Measurements from ENCODE around the gene PIAS4.

Gene PIAS4

DNA sequence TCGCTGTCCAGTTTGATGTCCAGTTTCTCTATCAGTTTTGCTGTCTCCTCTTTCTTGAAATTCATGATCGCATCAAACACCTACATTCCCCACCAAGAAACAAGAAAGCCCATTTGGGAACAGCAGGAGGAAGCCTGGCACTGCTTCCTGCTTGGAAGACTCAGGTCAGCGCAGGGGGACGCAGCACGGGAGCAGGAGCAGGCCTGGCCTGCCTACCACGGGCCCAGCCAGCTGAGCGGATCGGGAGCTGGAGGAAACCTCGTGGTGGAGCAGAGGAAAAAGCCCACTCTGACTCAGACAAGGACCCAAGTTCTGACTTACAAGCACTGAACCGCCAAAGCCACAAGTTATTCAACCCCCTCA, 26.2 kb upstream of the PIAS4 start:
- CTCF ChIA-PET: no interaction called here
- TF ChIP-seq, protein P1, sequence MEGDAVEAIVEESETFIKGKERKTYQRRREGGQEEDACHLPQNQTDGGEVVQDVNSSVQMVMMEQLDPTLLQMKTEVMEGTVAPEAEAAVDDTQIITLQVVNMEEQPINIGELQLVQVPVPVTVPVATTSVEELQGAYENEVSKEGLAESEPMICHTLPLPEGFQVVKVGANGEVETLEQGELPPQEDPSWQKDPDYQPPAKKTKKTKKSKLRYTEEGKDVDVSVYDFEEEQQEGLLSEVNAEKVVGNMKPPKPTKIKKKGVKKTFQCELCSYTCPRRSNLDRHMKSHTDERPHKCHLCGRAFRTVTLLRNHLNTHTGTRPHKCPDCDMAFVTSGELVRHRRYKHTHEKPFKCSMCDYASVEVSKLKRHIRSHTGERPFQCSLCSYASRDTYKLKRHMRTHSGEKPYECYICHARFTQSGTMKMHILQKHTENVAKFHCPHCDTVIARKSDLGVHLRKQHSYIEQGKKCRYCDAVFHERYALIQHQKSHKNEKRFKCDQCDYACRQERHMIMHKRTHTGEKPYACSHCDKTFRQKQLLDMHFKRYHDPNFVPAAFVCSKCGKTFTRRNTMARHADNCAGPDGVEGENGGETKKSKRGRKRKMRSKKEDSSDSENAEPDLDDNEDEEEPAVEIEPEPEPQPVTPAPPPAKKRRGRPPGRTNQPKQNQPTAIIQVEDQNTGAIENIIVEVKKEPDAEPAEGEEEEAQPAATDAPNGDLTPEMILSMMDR (IDR thresholded peaks at IDR 0.05; ENCODE audit: control extremely low read depth, extremely low read depth, low read depth, missing control alignments): no peak
- no peak for DNase-seq (ENCODE audit: extremely low spot score)
- POLR2A ChIA-PET: interaction anchor here (2.5 to 3.4 kb wide), 2 partner anchors 9 to 13 kb away, joined by 10 to 29 read pairs; partner anchors contain the start of gene DAPK3

DNA sequence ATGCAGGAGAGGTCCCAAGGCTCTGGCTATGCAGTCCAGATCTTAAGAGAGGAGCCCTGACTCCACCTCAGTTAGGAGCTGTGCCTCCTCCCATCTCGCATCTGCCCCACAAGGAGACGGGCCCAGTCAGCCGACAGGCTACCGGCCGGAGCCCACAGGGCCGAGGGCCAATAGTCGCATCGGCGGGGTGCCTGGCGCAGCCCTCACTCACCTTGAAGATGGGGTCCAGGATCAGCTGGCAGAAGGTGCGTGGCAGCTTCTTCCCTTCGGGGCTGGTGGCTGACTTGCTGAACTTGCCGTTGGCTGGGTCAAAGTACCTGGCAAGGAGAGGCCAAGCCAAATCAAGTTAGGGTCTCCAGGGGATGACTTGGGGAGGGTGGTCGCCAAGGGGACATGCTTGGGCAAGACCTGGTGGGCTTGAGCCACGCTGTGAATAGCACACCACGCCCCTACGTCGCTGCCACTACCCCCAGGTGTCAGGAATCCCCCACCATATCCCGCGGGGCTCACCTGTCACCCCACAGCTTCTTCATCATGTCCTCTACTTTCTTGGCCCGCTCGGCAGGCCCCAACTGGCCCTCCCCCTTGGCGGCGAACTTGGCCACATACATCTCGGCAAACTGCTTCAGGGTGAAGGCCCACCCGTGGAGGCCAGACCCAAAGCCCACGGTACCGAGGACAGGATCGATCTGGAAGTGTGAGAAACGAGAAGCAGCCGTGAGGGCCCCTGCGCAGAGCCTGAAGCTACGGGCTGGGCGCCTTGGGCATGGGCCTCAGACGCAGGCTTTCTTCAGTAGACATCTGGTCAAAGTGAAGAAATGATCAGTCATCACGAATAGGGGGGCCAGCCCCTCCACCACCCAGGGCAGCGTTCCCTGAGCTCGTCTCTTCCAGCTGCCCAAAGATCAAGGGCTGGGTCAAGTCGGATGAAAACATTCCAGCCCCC, 25.5 kb upstream of the PIAS4 start:
- TF ChIP-seq, protein P1 (IDR thresholded peaks at IDR 0.05; ENCODE audit: control extremely low read depth, extremely low read depth, low read depth, missing control alignments): no peak
- ChIA-PET POLR2A (interaction anchor here (0.5 to 3.4 kb wide), 6 partner anchors 10 to 361 kb away, joined by 4 to 29 read pairs (median 8); partner anchors contain the start of genes DAPK3 and MPND), CTCF (no interaction called here)
- DNase-seq (ENCODE audit: extremely low spot score): no peak

DNA sequence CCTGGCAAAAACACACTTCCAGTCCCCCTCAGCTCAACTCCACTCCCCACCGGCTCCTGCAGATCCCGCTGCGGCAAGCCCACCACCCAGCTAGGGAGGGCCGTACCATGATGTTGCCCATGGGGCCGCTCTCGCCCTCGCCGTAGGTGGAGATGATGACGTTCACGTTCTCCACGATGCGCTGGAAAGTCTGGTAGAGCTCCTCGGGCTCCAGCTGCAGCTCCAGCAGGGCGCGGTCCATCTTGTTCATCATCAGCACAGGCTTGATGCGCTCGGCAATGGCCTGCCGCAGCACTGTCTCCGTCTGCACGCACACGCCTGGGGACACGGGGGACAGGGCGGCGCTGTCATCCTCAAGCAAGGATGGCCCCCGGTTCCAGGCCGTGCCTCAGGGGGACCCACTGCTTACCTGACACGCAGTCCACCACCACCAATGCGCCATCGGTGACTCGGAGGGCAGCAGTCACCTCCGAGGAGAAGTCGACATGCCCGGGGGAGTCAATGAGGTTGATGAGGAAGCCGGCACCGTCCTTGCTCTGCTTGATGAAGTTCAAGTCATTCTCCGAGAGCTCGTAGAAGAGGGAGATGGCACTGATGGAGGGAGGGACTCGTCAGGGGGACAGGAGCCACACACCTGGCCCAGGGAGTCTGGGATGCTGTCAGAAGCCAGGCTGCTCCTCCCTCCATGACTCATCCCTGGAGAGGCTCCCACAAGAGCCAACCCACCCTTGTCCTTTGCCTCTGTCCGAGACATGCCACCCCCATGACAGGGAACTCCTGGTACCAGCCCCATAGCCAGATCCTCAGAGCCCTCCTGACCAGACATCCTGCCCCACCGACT, 24.6 kb upstream of the PIAS4 start:
- no peak for DNase-seq (ENCODE audit: extremely low spot score)
- POLR2A ChIA-PET: interaction anchor here (0.5 to 2.0 kb wide), 7 partner anchors 8 to 376 kb away, joined by 3 to 13 read pairs (median 4); partner anchors contain the start of genes DAPK3, MPND and PIAS4
- CTCF ChIA-PET: interaction anchor here (1.0 kb wide), 1 partner anchor 12 kb away, joined by 3 read pairs; the partner anchor contains the start of gene DAPK3
- TF ChIP-seq, protein P1 (IDR thresholded peaks at IDR 0.05; ENCODE audit: control extremely low read depth, extremely low read depth, low read depth, missing control alignments): no peak

- no peak for DNase-seq (ENCODE audit: extremely low spot score)
- ChIA-PET POLR2A (interaction anchor here (0.5 to 2.0 kb wide), 4 partner anchors 8 to 375 kb away, joined by 3 to 13 read pairs (median 4); partner anchors contain the start of genes DAPK3 and PIAS4), CTCF (interaction anchor here (1.0 kb wide), 1 partner anchor 13 kb away, joined by 3 read pairs; the partner anchor contains the start of gene DAPK3)
- TF ChIP-seq, protein P1 (IDR thresholded peaks at IDR 0.05; ENCODE audit: control extremely low read depth, extremely low read depth, low read depth, missing control alignments): no peak
Observed at GRCh38 chr19:3983542-3983914, 24.0 kb upstream of the PIAS4 start.

DNA sequence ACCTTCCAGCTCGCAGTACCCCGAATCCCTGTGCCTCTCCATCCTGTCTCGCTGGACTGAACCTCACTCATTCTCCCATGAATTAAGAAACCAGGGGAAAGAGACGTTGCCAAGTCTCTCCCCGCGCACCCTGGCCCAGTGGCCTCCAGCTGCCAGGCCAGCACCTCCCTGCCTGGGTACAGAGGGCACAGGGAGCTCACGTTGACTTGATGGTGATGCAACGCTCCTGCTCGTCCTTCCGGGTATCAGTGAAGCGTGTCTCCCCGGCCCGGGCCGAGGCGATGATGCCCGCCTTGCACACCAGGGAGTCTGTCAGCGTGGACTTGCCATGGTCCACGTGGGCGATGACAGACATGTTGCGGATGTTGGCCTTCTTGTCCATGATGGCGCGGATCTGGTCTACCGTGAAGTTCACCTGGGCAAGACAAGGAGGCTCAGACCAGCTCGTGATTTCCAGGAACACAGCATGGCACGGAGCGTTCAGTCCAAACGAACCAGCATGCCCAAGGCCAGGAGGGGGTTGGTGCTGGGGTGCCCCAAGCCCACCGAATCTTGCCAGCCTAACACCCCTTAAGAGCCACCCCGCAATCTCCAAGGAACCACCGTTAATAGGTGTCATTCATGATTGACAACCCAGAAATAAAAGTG, 23.5 kb upstream of the PIAS4 start:
- ChIA-PET CTCF (interaction anchor here (1.0 kb wide), 1 partner anchor 13 kb away, joined by 3 read pairs; the partner anchor contains the start of gene DAPK3), POLR2A (interaction anchor here (0.8 to 2.3 kb wide), 4 partner anchors 9 to 217 kb away, joined by 3 to 13 read pairs (median 8); partner anchors contain the start of gene DAPK3)
- DNase-seq (ENCODE audit: extremely low spot score): no peak
- TF ChIP-seq, protein P1 (IDR thresholded peaks at IDR 0.05; ENCODE audit: control extremely low read depth, extremely low read depth, low read depth, missing control alignments): no peak

All from GM10248 (cell line).